ENCODE measurements around the gene TOX3. TPM values are rescaled to one million over a fixed set of nuclear protein-coding genes. Genes with fewer than 3 reads are reported as not detected.

Gene TOX3
- total and polyA plus RNA-seq, 2 of the 13 experiments (the other 11 are each of a cell fraction or from before 2014, with no cell fraction given), result 14.5 to 98.6 TPM

- no peak for TF ChIP-seq GRHL1 (CRISPR knock-in tag; conservative IDR thresholded peaks at IDR 0.05)
- TF ChIP-seq NR2F6 (IDR thresholded peaks at IDR 0.05), result peak; percentile 57; the same call in 1 of the 2 replicates
- TF ChIP-seq NR2F6 (CRISPR knock-in tag; IDR thresholded peaks at IDR 0.05), result no peak; the same call in 1 of the 2 replicates
- TF ChIP-seq PAWR (CRISPR knock-in tag; IDR thresholded peaks at IDR 0.05; ENCODE audit: borderline replicate concordance), result 0 out of 2 replicates have a peak, but pooled peaks have one; percentile 40
- TF ChIP-seq SIX1 (CRISPR knock-in tag; IDR thresholded peaks at IDR 0.05; ENCODE audit: borderline replicate concordance), result peak; percentile 51; the same call in 1 of the 2 replicates
- no peak for TF ChIP-seq ZNF3 (CRISPR knock-in tag; IDR thresholded peaks at IDR 0.05)
- peak; percentile 91 for TF ChIP-seq TFAP4 (IDR thresholded peaks at IDR 0.05; ENCODE audit: borderline replicate concordance, low read depth)
- TF ChIP-seq BCLAF1 (IDR thresholded peaks at IDR 0.05), result no peak
- TF ChIP-seq MXD1 (CRISPR knock-in tag; IDR thresholded peaks at IDR 0.05), result no peak; the same call in 1 of the 2 replicates
- no peak for TF ChIP-seq ZBTB2 (CRISPR knock-in tag; IDR thresholded peaks at IDR 0.05; ENCODE audit: low read depth)
- TF ChIP-seq ZNF780A (CRISPR knock-in tag; IDR thresholded peaks at IDR 0.05), result no peak
- no peak; the same call in 1 of the 2 replicates for TF ChIP-seq GATAD2A (CRISPR knock-in tag; IDR thresholded peaks at IDR 0.05)
- no peak for TF ChIP-seq ZNF615 (CRISPR knock-in tag; IDR thresholded peaks at IDR 0.05; ENCODE audit: borderline replicate concordance)
- no peak for TF ChIP-seq PHF20 (CRISPR knock-in tag; IDR thresholded peaks at IDR 0.05)
- TF ChIP-seq POLR2G (IDR thresholded peaks at IDR 0.05; ENCODE audit: low read depth, low read length), result no peak
- 0 out of 4 replicates have a peak, but pooled peaks of 1 of the 2 experiments have one; percentile 29 for TF ChIP-seq ATF4 (CRISPR knock-in tag; IDR thresholded peaks at IDR 0.05)
- TF ChIP-seq GTF3A (CRISPR knock-in tag; conservative IDR thresholded peaks at IDR 0.05), result peak; percentile 91; the same call in 1 of the 2 replicates
- TF ChIP-seq ZNF597 (CRISPR knock-in tag; IDR thresholded peaks at IDR 0.05), result no peak
- TF ChIP-seq ZC3H13 (CRISPR knock-in tag; IDR thresholded peaks at IDR 0.05), result no peak
- no peak for TF ChIP-seq SMARCE1 (IDR thresholded peaks at IDR 0.05; ENCODE audit: borderline replicate concordance)
Measured at GRCh38 chr16:52561910-52562741, 15.2 kb upstream of the TOX3 start (continued).
